GM18526 (cell line): ENCODE data around the gene TTN.

Source experiments
- POLR2A ChIP-seq: IDR thresholded peaks from 3 replicates; pipeline ENCODE4 v1.6.1; 2011; ENCODE audit not compliant: insufficient read length; ENCODE audit errors: extremely low read depth

TTN gene

GRCh38 chr2:178777577-178777976 lies 29.6 kb downstream of the TTN start:
- no peak for TF ChIP-seq POLR2A

GRCh38 chr2:178776751-178777150 lies 30.5 kb downstream of the TTN start:
- no peak for TF ChIP-seq POLR2A

- no peak for TF ChIP-seq POLR2A
These were observed 31.2 kb downstream of the TTN start for GRCh38 chr2:178775975-178776374.

GRCh38 chr2:178770518-178770917 lies 36.7 kb downstream of the TTN start:
- TF ChIP-seq POLR2A: no peak

GRCh38 chr2:178767094-178768060 lies 39.8 kb downstream of the TTN start:
- no peak for TF ChIP-seq POLR2A

GRCh38 chr2:178764097-178764496 lies 43.1 kb downstream of the TTN start:
- TF ChIP-seq POLR2A: no peak

- TF ChIP-seq POLR2A: no peak
These were observed 45.4 kb downstream of the TTN start for GRCh38 chr2:178761759-178762371.

- no peak for TF ChIP-seq POLR2A
These were observed 50.4 kb downstream of the TTN start for GRCh38 chr2:178756843-178757242.

GRCh38 chr2:178756343-178756742 lies 50.9 kb downstream of the TTN start:
- no peak for TF ChIP-seq POLR2A

GRCh38 chr2:178747767-178748166 lies 59.5 kb downstream of the TTN start:
- no peak for TF ChIP-seq POLR2A

GRCh38 chr2:178734518-178734917 lies 72.7 kb downstream of the TTN start:
- TF ChIP-seq POLR2A: no peak

GRCh38 chr2:178733975-178734374 lies 73.2 kb downstream of the TTN start:
- TF ChIP-seq POLR2A: no peak

- no peak for TF ChIP-seq POLR2A
These were observed 74.3 kb downstream of the TTN start for GRCh38 chr2:178732913-178733312.

- no peak for TF ChIP-seq POLR2A
These were observed 75.9 kb downstream of the TTN start for GRCh38 chr2:178731300-178731699.

- no peak for TF ChIP-seq POLR2A
These were observed 77.2 kb downstream of the TTN start for GRCh38 chr2:178730049-178730448.

GRCh38 chr2:178723786-178724346 lies 83.4 kb downstream of the TTN start:
- no peak for TF ChIP-seq POLR2A

GRCh38 chr2:178722296-178722695 lies 84.9 kb downstream of the TTN start:
- no peak for TF ChIP-seq POLR2A

GRCh38 chr2:178718988-178719387 lies 88.2 kb downstream of the TTN start:
- TF ChIP-seq POLR2A: no peak
